ENCODE measurements around the gene ZBTB40. TPM values are rescaled to one million over a fixed set of nuclear protein-coding genes. Genes with fewer than 3 reads are reported as not detected.

The ZBTB40 gene
- total RNA-seq, 1 donor from 2014 or later: 10.2 TPM

GRCh38 chr1:22496536-22497160, 45.0 kb downstream of the ZBTB40 start:
- FAIRE-seq: no peak

GRCh38 chr1:22498463-22498862, 46.8 kb downstream of the ZBTB40 start:
- FAIRE-seq: no peak
- no peak for DNase-seq (ENCODE audit: low spot score in 2 of 2)

More at GRCh38 chr1:22496536-22497160, 45.0 kb downstream of the ZBTB40 start:
- no peak for DNase-seq (ENCODE audit: low spot score in 2 of 2)

- DNase-seq (ENCODE audit: low spot score in 2 of 2): no peak
- no peak for FAIRE-seq
Observed at GRCh38 chr1:22500058-22500457, 48.4 kb downstream of the ZBTB40 start.

- FAIRE-seq (no peak), DNase-seq (ENCODE audit: low spot score in 2 of 2) (peak in 1 of 2 donors; percentile 15)
Observed at GRCh38 chr1:22500471-22500870, 48.8 kb downstream of the ZBTB40 start.

- FAIRE-seq: no peak
Observed at GRCh38 chr1:22502202-22502601, 50.6 kb downstream of the ZBTB40 start.

GRCh38 chr1:22503721-22504410, 52.2 kb downstream of the ZBTB40 start:
- FAIRE-seq (no peak), DNase-seq (ENCODE audit: low spot score in 2 of 2) (no peak)

More at GRCh38 chr1:22502202-22502601, 50.6 kb downstream of the ZBTB40 start:
- no peak for DNase-seq (ENCODE audit: low spot score in 2 of 2)

GRCh38 chr1:22506130-22506692, 54.6 kb downstream of the ZBTB40 start:
- FAIRE-seq (no peak), DNase-seq (ENCODE audit: low spot score in 2 of 2) (no peak)

- no peak for FAIRE-seq
- DNase-seq (ENCODE audit: low spot score in 2 of 2): no peak
Observed at GRCh38 chr1:22507587-22507986, 55.9 kb downstream of the ZBTB40 start.

GRCh38 chr1:22508329-22508728, 56.7 kb downstream of the ZBTB40 start:
- FAIRE-seq: no peak
- DNase-seq (ENCODE audit: low spot score in 2 of 2): no peak

GRCh38 chr1:22508991-22509390, 57.3 kb downstream of the ZBTB40 start:
- no peak for FAIRE-seq

GRCh38 chr1:22509815-22510214, 58.2 kb downstream of the ZBTB40 start:
- FAIRE-seq (no peak), DNase-seq (ENCODE audit: low spot score in 2 of 2) (no peak)

More at GRCh38 chr1:22508991-22509390, 57.3 kb downstream of the ZBTB40 start:
- no peak for DNase-seq (ENCODE audit: low spot score in 2 of 2)

- FAIRE-seq: no peak
- DNase-seq (ENCODE audit: low spot score in 2 of 2): no peak
Observed at GRCh38 chr1:22512873-22513272, 61.2 kb downstream of the ZBTB40 start.

- no peak for FAIRE-seq
- DNase-seq (ENCODE audit: low spot score in 2 of 2): no peak
Observed at GRCh38 chr1:22516906-22517571, 65.4 kb downstream of the ZBTB40 start.

GRCh38 chr1:22517956-22518355, 66.3 kb downstream of the ZBTB40 start:
- DNase-seq (ENCODE audit: low spot score in 2 of 2) (no peak), FAIRE-seq (no peak)

GRCh38 chr1:22518379-22518778, 66.7 kb downstream of the ZBTB40 start:
- FAIRE-seq (no peak), DNase-seq (ENCODE audit: low spot score in 2 of 2) (no peak)

- FAIRE-seq (no peak), DNase-seq (ENCODE audit: low spot score in 2 of 2) (no peak)
Observed at GRCh38 chr1:22520871-22521270, 69.2 kb downstream of the ZBTB40 start.

- DNase-seq (ENCODE audit: low spot score in 2 of 2): no peak
- FAIRE-seq: no peak
Observed at GRCh38 chr1:22521692-22522091, 70.0 kb downstream of the ZBTB40 start.

- DNase-seq (ENCODE audit: low spot score in 2 of 2) (no peak), FAIRE-seq (no peak)
Observed at GRCh38 chr1:22522221-22522743, 70.6 kb downstream of the ZBTB40 start.

GRCh38 chr1:22524481-22524880, 72.8 kb downstream of the ZBTB40 start:
- FAIRE-seq (no peak), DNase-seq (ENCODE audit: low spot score in 2 of 2) (no peak)

GRCh38 chr1:22525211-22525610, 73.6 kb downstream of the ZBTB40 start:
- FAIRE-seq (no peak), DNase-seq (ENCODE audit: low spot score in 2 of 2) (no peak)

- FAIRE-seq: no peak
- no peak for DNase-seq (ENCODE audit: low spot score in 2 of 2)
Observed at GRCh38 chr1:22525646-22526045, 74.0 kb downstream of the ZBTB40 start.

Measured in frontal cortex (tissue), 4 donors.